NCI-H1417 treated with DMSO at 0.1 percent for 48 hours (cell line): ENCODE measurements around the gene XIST.
"Not testable (repeated sequence)": the region's sequence is repeated elsewhere in the genome, so short reads cannot be mapped to it uniquely, and the experiment has no call there.

Source experiments
- DNase-seq: peaks from one replicate; lab custom pipeline; 2025; lab: John Stamatoyannopoulos, UW

XIST gene

DNA sequence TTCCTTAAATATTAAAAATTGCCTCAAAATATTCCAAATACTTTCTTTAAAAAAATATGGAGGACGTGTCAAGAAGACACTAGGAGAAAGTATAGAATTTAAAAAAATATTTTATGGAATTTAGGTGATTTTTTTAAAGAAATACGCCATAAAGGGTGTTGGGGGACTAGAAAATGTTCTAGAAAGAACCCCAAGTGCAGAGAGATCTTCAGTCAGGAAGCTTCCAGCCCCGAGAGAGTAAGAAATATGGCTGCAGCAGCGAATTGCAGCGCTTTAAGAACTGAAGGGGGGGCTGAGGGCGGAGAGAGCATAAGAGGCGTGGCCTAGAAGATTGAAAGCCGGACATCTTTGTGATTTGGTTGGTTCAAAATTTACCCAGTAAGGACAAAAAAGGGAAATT, at the start of gene XIST:
TSS of gene XIST (minus strand) at position 248 of the 400 bp plus-strand sequence.
- DNase-seq: peak; percentile 3

DNA sequence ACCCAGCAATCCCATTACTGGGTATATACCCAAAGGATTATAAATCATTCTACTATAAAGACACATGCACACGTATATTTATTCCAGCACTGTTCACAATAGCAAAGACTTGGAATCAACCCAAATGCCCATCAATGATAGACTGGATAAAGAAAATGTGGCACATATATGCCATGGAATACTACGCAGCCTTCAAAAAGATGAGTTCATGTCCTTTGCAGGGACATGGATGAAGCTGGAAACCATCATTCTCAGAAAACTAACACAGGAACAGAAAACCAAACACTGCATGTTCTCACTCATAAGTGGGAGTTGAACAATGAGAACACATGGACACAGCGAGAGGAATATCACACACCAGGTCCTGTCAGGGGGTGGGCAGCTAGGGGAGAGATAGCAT, 45.8 kb upstream of the XIST start:
- not testable (repeated sequence) for DNase-seq

DNA sequence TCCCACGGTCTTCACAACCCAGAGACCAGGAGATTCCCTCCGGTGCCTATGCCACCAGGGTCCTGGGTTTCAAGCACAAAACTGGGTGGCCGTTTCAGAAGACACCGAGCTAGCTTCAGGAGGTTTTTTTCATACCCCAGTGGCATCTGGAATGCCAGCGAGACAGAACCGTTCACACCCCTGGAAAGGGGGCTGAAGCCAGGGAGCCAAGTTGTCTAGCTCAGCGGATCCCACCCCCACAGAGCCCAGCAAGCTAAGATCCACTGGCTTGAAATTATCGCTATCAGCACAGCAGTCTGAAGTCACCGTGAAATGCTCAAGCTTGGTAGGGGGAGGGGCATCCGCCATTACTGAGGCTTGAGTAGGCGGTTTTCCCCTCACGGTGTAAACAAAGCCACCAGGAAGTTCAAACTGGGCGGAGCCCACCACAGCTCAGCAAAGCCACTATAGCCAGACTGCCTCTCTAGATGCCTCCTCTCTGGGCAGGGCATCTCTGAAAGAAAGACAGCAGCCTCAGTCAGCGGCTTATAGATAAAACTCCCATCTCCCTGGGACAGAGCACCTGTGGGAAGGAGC, 40.1 kb upstream of the XIST start:
- not testable (repeated sequence) for DNase-seq

DNA sequence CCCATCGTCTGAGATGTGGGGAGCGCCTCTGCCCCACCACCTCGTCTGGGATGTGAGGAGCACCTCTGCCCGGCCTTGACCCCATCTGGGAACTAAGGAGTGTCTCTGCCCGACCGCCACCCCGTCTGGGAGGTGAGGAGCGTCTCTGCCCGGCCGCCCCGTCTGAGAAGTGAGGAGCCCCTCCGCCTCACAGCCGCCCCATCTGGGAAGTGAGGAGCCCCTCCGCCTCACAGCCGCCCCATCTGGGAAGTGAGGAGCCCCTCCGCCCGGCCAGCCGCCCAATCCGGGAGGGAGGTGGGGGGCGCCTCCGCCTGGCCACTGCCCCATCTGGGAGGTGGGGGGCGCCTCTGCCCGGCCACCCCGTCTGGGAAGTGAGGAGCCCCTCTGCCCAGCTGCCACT, 29.7 kb upstream of the XIST start:
- DNase-seq: not testable (repeated sequence)

DNA sequence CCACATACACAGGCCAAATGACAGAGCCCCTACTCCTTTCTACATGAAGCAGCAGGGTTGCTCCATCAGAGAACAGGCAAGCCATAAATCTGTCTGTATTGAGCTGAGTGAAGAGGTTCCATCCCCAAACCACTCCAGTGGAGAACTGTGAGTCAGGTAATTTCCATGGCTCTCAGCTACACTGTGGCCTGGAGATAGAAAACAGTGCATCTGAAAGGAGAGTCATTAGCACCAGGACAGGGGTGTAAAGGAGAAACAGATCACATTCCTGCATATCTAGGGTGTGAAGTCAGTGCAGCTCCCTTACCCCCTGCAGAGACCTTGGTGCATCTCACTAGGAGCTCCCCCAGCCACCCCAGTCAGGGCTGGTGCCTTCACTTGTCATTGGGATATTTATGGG, 25.2 kb upstream of the XIST start:
- DNase-seq: no peak

DNA sequence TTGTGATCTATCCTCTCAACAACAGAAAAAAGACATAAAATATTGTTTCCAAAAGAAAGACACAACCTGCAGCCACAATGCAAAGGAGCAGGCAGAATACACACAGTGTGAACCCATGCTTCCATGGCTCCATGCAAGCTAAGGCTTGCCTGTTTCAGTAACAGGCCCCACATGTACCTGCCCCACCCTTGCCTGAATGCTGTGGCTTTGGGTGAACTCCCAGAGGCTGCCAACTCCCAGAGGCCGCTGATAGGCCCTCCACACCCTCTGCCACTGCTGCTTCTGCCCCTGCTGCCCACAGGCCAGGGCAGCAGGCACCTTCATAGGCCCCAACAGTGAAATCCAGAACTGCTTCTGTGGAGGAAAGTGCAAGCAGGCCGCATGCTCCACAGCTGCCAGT, 24.4 kb upstream of the XIST start:
- DNase-seq: no peak

DNA sequence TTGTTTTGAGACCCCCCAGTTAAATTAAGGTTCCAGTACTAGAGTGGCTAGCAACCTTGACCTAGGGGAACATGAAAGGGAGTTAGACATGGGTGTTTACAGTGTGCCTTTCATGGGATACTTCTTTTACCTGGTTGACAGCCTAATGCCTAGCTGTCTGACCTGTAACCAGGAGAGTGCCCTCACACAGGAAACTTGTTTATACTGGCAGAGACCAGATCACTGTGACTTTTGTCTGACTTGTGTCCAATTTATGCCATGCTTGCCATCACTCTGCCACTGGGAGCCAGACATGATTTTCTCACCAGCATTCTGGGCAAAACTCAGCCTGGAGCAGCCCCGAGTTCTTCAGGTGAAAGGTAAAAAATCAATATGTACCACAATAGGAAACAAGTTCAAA, 16.4 kb upstream of the XIST start:
- no peak for DNase-seq

DNA sequence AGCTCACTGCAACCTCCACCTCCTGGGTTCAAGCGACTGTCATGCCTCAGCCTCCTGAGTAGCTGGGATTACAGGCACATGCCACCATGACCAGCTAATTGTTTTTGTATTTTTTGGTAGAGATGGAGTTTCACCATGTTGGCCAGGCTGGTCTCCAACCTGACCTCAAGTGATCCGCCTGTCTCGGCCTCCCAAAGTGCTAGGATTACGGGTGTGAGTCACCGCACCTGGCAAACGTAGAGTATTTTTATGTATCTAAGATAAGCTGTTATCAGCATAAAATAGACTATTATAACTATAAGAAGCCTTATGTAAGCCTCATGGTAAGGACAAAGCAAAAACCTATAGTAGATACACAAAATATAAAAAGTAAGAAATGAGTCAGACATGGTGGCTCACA, 14.6 kb upstream of the XIST start:
- DNase-seq: no peak

DNA sequence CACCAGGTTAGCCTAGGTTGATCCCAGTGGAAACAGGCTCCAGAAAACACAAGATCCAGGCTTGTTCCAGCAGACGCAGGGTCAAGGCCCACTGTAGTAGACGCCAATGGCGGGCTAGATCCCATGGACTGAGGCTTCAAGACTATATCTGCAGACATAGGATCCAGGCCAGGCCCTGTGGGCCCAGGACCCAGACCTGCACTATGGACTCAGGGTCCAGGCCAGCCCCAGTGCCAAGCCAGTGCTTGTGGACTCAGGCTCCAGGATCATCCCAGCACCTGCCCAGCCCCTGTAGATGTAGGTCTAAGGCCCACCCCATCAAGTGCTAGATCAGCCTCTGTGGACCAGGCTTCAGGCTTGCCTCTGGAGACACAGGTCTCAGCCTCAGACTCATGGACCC, 11.3 kb upstream of the XIST start:
- DNase-seq: no peak

DNA sequence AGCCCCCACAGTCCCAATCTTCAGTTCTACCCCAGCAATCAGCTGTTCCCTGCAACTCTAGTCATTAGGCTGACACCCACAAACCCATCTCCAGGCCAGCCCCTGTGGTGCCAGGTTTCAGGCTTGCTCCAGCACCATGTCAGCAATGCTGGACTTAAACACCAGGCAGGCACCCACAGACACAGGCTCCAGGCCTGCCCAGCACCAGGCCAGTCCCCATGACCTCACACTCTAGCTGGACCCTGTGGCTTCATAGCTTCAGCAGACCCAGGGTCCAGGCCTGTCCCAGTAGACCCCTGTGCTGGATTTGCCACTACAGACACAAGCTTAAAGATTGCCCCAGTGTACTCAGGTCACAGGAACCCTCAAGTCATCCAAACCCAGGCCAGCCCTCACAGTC, 10.8 kb upstream of the XIST start:
- no peak for DNase-seq

DNA sequence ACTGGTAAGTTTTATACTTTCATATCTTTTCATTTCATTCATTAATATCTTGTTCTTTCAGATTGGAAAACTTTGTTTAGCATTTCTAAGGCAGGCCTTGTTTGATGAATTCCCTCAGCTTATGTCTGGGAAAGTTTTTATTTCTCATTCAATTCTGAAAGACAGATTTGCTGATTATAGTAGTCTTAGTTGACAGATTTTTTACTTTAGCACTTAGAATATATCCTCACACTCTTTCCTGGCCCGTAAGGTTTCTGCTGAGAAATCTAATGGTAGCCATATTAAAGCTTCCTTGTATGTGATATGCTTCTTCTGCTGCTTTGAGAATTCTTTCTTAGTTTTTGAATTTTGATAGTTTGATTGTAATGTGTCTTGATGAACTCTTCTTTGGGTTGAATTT, 7.1 kb upstream of the XIST start:
- no peak for DNase-seq

DNA sequence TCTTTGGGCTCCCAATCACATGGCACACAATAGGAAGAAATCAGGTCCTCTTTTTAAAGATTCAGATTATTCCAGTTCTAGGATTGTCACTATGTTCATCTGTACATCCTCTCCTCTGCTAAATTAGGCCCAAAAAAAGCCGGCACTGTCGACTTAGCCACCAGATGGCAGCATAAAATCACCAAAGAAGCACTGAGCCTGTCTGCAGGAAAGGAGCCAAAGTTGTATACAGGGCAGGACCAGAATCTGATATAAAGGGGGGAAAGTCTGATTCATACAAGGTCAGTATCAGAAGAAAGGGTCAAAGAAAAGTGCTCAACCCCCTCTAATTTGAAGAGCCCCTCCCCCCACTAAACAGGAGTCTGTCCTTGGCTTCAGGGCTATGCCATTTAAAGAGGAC, 3.0 kb upstream of the XIST start:
- DNase-seq: peak; percentile 36

DNA sequence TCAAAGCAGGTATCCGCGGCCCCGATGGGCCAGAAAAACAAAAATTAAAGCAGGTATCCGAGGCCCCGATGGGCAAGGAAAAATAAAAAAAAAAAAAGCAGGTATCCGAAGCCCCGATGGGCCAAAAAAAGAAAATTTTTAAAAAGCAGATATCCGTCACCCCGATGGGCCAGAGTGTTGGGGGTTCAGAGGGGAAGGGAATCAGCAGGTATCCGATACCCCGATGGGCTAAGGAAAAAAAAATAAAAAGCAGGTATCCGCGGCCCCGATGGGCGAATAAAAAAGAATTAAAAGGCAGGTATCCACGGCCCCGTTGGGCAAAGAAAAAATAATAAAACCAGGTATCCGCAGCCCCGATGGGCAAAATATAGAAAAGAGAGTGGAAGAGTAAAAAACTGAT, 492 bp downstream of the XIST start:
- DNase-seq: no peak

DNA sequence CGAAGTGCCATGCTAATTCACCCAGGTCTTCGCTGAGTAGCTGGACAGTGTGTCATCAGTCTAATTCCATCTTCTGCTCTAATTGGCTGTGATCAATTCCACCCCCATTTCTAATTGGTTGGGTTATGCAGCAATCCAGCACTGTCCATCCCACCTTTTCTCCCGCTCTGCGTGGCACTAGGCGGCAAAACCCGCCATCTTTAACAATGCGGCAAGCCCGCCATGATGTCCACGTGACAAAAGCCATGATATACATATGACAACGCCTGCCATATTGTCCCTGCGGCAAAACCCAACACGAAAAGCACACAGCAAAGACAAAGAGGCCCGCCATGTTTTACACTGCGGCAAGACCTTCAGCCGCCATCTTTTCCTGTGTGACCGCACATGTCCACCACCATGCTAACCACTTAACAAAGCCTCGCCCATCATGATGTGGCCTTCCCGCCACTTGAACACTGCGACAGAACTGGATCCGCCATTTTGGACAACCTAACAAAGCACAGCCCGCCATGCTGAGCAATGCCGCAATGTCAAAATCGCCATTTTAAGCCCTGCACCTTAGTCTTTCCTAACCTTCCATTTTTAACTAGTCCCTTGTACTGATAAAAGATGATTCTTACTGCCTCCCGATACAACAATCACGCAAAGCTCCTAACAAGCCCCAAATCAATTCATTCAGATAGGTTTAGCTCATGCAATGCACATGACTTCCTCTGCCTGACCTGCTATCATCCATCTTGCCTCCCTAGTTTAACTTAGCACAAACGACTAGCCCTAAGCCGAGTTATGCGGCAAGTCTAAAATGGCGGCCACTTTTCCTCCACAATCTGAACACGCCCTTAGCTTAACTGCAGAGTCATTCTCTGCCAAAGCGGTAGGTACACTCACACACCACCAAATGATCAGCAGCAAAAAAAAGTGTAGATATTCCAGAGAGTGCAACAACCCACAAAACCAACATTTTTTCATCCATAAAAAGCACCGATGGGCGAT, 1.2 kb downstream of the XIST start:
- peak; percentile 68 for DNase-seq

DNA sequence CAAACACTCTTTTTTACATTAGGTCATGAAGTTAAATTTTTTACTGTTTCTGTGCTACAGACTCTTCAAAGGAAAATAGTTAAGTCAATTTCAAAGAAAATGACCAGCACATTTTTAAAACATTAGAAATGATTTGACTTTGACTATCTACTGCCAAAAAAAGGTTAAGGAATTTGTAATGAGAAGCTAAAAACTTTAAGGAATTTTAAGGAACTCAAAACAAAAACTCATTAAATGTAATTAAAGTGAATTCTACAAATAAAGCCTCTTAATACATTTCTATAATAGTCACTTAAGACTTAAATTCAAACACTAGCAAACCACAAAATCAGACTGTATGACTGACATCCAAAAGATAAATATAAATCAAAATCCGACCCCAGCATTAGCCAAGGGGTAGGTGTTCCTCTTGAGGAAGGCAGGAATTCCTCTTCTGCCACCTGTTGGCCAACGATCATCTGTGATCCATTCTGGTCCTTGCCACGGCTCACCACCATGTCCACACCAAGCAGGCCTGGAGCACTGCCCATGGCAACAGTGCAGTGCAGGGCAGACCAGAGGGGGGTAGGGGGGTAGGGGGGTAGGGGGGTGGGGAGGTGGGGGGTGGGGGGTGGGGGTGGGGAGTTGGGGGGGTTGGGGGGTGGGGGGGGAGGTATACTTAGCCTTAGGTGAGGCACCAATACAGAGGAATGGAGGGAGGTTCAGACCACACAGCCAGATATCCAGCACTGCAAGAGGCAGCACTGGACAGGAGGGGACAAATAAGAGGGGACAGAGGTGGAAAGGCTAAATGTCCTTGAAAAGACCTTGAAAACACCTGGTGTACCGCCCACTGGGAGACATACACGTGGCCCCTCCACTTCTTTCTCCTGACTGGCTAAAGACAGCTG, 2.1 kb downstream of the XIST start:
- no peak for DNase-seq

DNA sequence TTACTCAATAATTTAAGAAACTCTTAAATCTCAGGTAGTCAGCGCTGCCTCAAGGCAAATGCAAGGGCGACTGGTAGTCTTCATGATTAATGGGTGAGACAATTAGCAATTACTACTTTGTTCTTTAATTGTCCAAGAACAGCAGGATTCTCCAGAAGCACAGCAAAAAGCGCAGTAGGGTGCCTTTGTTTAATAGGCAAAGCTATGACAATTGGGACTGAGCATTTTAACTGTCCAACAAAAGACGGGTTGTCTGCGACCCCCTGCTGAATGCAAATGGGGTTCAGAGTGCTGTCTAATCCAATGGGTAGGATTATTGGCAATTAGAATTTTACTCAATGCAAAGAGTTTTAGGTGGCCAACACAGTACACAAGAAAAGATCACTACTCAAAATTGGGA, 3.4 kb downstream of the XIST start:
- DNase-seq: peak; percentile 3

DNA sequence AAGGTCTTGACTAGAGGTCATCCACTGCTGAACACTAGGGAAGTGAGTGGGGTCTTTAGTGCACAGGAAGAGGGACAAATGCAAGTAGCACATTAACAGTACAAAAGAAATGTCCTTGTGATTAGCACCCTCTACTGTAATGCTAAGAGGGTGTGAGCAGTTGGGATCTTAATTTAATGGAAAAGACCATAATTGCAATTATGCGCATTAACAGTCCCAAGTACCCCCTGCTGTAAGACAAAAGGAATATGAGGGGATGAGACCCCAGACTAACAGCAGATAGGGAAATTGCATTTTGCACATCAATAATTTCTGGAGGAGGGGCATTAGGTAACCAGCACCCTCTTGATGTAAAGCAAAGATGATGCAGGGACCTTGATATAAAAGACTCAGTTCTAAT, 4.5 kb downstream of the XIST start:
- DNase-seq: no peak

DNA sequence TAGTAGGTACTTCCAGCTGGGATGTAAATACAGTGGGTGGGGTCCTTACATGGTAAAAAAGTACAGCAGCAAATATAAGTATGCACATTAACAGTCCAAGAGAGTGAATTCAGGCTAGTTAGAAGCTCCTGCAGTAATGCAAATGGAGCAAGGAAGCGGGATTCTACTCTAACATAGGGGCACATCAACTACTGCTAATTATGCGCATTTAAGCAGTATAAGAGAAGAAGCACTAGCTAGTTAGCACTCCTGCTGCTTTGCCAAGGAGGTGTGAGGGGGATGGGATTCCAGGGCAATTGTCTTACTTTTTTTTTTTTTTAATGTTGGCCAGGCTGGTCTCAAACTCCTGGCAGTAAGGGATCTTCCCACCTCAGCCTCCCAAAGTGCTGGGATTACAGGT, 5.4 kb downstream of the XIST start:
- DNase-seq: no peak

DNA sequence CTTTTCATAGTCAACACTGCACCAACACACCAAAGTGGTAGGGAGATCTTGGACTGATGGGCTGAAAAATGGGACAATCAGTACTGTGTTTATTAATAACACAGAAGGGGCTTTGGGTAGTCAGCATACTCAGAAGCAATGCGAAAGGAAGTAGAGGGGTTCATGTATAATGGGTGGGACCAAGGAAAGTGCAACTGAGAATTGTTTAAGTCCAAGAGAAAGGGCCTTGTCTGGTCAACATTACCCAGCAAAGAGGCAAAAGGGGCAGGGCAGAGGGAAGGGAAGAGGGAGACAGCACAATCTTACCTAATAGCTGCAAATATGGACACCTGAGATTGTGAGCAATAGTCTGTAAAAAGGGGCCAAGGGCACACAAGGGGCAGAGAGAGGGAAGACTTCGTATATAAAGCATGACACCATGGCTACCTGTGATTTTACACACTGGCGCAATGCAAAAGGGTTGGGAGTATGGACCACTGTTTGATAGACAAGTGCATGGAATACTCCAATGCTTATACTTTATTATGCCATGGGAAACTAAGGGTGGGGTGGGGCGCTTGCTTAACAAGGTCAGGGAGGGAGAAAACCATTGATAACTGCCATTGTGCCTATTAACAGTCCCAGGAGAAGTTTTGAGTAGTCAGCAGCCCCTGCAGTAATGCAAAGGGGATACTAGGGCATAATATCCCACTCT, 9.8 kb downstream of the XIST start:
- no peak for DNase-seq

DNA sequence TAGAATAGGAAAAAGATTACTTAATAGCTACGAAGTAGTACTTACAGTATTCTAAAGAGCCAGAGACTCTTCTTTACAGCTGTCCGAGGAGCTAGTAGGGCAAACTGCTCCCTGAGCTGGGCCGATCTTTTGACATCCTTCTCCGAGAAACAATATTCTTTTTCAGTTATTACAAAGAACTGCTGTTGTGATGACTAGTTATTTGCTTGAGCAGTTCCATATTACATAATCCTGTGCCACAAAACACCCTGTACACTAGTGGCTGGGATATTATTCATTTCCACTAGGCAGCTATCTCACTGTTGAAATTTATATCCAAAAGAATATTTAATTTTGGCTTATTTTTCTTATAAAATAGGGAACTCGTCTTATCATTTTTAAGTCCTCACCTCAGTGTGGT, 11.2 kb downstream of the XIST start:
- no peak for DNase-seq

DNA sequence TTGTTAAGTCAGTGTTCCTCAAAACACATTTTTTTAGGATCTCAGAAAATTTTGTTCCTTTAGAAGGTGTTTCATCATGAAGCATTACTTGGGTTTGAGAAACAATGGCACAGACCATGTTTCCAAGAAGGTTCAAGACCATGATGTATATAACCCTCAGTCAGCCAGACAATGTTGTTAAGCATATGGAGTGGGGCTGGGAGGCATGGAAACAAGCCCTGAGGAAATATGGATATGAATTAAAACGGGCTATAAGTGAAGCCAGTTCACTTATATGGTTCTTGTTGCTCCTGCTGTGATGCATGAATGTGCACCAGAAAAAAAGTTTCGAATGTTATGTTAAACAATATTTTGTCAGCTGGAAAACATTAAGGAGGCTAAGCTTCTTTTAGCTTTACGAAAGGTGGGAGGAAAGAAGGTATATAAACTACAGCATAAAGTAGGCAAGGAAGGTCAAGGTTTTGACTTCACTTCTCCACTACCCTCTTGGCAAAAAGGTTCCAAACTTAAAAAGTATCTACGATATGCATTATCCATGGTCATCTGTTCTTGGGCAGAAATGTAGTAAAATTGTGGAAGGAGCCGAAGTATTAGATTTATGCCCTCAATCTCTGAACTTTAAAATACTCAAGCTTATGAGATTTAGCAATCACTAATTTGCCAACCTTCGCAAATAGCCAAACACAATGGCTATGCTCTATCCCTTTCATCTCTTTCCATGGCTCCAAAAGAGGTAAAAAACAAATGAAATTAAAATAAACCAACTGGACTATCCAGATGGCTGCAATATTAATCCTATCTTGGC, 12.2 kb downstream of the XIST start:
- no peak for DNase-seq
